GM10266 (cell line): ENCODE measurements around the gene GDF9.

Source experiments
- DNase-seq: peaks from one replicate; pipeline ENCODE4 v3.0.0; 2012; ENCODE audit errors: extremely low spot score
- CTCF ChIP-seq: IDR thresholded peaks from 2 replicates; pipeline ENCODE4 v1.5.1; 2012; ENCODE audit warnings: mild to moderate bottlenecking, low read depth; ENCODE audit not compliant: control insufficient read depth, insufficient read depth; ENCODE audit errors: missing control alignments

The GDF9 gene

GRCh38 chr5:132901036-132901435 lies 34.8 kb upstream of the GDF9 start:
- TF ChIP-seq CTCF, result no peak
- DNase-seq, result no peak

- no peak for TF ChIP-seq CTCF
- no peak for DNase-seq
Observed at GRCh38 chr5:132898094-132898493, 31.8 kb upstream of the GDF9 start.

GRCh38 chr5:132896685-132897084 lies 30.4 kb upstream of the GDF9 start:
- DNase-seq, result no peak
- no peak for TF ChIP-seq CTCF

DNA sequence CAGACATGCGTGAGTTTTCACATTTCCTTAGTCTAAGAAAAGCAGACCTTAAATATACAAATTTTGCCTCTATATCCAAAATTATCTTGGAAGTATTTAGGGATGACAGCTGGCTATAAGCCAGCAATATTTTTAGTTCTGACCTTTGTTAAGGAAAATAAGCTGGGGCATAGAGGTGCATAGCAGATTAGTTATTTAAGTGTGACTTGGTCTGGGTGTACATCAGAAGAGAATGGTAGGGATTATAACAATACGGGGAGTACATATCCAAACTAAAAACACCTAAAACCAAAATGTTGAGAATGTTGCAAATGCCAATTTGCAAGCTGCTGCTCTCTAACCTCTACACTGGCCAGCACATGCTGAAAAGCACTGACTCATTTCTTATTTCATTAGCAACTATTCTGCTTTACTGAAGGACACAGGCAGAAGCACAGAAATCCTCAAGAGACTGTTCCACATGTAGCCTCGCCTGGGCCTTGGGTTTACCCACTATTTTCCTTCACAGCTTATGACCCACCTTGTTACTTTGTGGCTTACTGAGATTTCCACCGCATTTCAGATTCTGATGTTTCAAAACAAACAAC lies 29.5 kb upstream of the GDF9 start:
- TF ChIP-seq CTCF, result no peak
- no peak for DNase-seq

DNA sequence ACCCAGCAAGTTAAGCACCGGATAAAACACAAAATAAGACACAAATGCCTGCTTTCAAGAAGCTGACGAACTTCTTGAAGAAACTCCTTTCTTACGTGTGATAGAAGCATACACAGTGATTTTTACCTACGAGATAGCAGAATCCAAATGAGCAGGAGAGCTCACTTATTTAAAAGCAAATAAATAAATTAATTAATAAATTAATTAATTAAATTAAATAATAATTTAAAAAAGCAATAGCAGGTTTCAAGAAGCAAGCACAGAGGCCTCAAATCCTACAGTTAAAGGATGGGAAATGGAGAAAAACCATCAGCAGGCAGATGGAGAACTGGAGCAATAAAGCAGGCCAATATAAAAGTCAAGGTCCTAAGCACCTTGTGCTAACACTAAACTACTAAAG lies 24.5 kb upstream of the GDF9 start:
- DNase-seq, result no peak
- TF ChIP-seq CTCF, result no peak

GRCh38 chr5:132889501-132889900 lies 23.2 kb upstream of the GDF9 start:
- TF ChIP-seq CTCF, result no peak
- DNase-seq, result no peak

DNA sequence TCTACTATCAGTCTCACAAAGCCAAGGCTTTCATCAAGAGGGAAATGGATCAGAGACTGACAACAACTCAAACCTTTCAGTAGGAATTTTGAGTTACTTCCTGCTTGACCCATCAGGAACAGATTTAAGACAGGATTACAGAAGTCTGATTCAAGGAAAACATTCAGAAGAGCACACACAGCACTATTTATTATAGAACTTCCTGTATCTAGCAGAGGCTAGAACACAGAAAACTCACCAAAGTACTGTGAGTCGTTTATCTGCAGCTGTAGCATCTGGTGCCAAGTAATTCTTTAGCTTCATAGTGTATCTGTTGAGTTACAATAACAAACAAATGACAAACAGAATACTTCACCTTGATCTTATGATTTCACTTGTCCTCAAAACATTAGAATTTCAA lies 21.0 kb upstream of the GDF9 start:
- no peak for DNase-seq
- TF ChIP-seq CTCF, result no peak
